H1 (cell line): ENCODE measurements around the gene MCL1. TPM values are rescaled to one million over a fixed set of nuclear protein-coding genes. Genes with fewer than 3 reads are reported as not detected.

Experiments used
- CTCF ChIA-PET: fragments of 300-600 bp; sonication (Branson Sonifier 250); formaldehyde crosslinking; loops from one replicate; lab custom pipeline; 2021; ENCODE audit not compliant: partially characterized antibody; lab: Charles Lee
- POLR2A ChIA-PET: fragments of 300-600 bp; sonication (Branson Sonifier 250); formaldehyde crosslinking; loops from one replicate; lab custom pipeline; 2021; ENCODE audit warnings: inconsistent platforms; ENCODE audit not compliant: partially characterized antibody; lab: Charles Lee
- DNase-seq, 2 experiments: peaks; one replicate each; pipeline versions ENCODE4 v3.0.0 to v3.0.0-alpha.2; 2010 to 2022; ENCODE audit warnings: low spot score in 2 of 2, low read depth in 1 of 2, mixed read lengths in 1 of 2
- FAIRE-seq: peaks from 2 replicates; lab custom pipeline; 2011; peaks lifted over from hg19 to GRCh38; lab: Jason Lieb, UNC
- H2AFZ ChIP-seq: 2 replicates; pipeline ENCODE4 v1.8.1; 2012; ENCODE audit warnings: low read length, inconsistent platforms
- H2AK5ac ChIP-seq: 2 replicates; pipeline ENCODE4 v1.6.1; 2013; ENCODE audit warnings: low read depth, low read length
- H2BK120ac ChIP-seq: replicated peaks from 2 replicates; pipeline ENCODE3; 2013; ENCODE audit warnings: low read depth, low read length, inconsistent platforms
- H2BK12ac ChIP-seq: 2 replicates; pipeline ENCODE4 v1.6.1; 2013; ENCODE audit warnings: low read depth, low read length
- H2BK15ac ChIP-seq: 2 replicates; pipeline ENCODE4 v1.6.1; 2013; ENCODE audit warnings: low read length
- H2BK20ac ChIP-seq: 2 replicates; pipeline ENCODE4 v1.6.1; 2013; ENCODE audit warnings: low read length
- H2BK5ac ChIP-seq: 2 replicates; pipeline ENCODE4 v1.6.1; 2013; ENCODE audit warnings: low read depth, low read length
- H3K14ac ChIP-seq: 2 replicates; pipeline ENCODE4 v1.6.1; 2013; ENCODE audit warnings: inconsistent platforms; ENCODE audit not compliant: insufficient read length
- H3K18ac ChIP-seq: 2 replicates; pipeline ENCODE4 v1.6.1; 2013; ENCODE audit warnings: low read length; ENCODE audit errors: extremely low read depth
- H3K23ac ChIP-seq: 2 replicates; pipeline ENCODE4 v1.6.1; 2013; ENCODE audit warnings: inconsistent platforms; ENCODE audit not compliant: insufficient read length
- H3K23me2 ChIP-seq: 2 replicates; pipeline ENCODE4 v1.6.1; 2013; ENCODE audit warnings: low read depth, low read length
- H3K27ac ChIP-seq: 2 replicates; pipeline ENCODE4 v1.6.1; 2011; ENCODE audit warnings: low read depth, low read length, inconsistent platforms
- H3K27me3 ChIP-seq, 4 experiments: replicated peaks in 1 of 4; 1 replicate in 1 of 4; 2 replicates in 3 of 4; pipeline versions ENCODE4 v1.6.1 to v1.8.1; 2011 to 2013; ENCODE audit warnings: low read length in 3 of 4, mild to moderate bottlenecking in 3 of 4, inconsistent platforms in 2 of 4, mixed read lengths in 2 of 4, moderate library complexity in 1 of 4; ENCODE audit not compliant: control insufficient read depth in 3 of 4, insufficient read depth in 3 of 4; ENCODE audit errors: extremely low read depth in 1 of 4
- H3K36me3 ChIP-seq, 4 experiments: 2 replicates each; pipeline versions ENCODE4 v1.6.1 to v1.8.1; 2011 to 2013; ENCODE audit warnings: mild to moderate bottlenecking in 4 of 4, low read length in 3 of 4, moderate library complexity in 2 of 4, control low read depth in 1 of 4, inconsistent platforms in 1 of 4; ENCODE audit not compliant: insufficient read depth in 4 of 4, control insufficient read depth in 2 of 4
- H3K4ac ChIP-seq: replicated peaks from 2 replicates; pipeline ENCODE3; 2013; ENCODE audit warnings: low read length, low read depth, mixed read lengths, inconsistent platforms; ENCODE audit not compliant: insufficient read length
- H3K4me1 ChIP-seq, 4 experiments: replicated peaks in 1 of 4; 1 replicate in 1 of 4; 2 replicates in 3 of 4; pipeline versions ENCODE4 v1.6.1 to v1.8.1; 2011 to 2013; ENCODE audit warnings: low read length in 3 of 4, inconsistent platforms in 2 of 4, mixed read lengths in 1 of 4; ENCODE audit not compliant: insufficient read depth in 4 of 4, control insufficient read depth in 3 of 4
- H3K4me2 ChIP-seq, 2 experiments: 2 replicates each; pipeline versions ENCODE4 v1.6.1 to v1.8.1; 2011 to 2013; ENCODE audit warnings: low read depth in 2 of 2, low read length in 2 of 2, control low read depth in 1 of 2, inconsistent platforms in 1 of 2, mild to moderate bottlenecking in 1 of 2; ENCODE audit not compliant: insufficient read depth in 1 of 2
- H3K4me3 ChIP-seq, 4 experiments: fragments of 200-600, 300-600 bp in 1 of 4; sonication (generic), shearing (Covaris generic), sonication (Bioruptor Twin) in 1 of 4; 2 replicates each; pipeline versions ENCODE4 v1.5.1 to v1.8.1; 2011 to 2016; ENCODE audit warnings: low read length in 4 of 4, low read depth in 3 of 4, control low read depth in 2 of 4, inconsistent platforms in 2 of 4, mild to moderate bottlenecking in 2 of 4, mixed read lengths in 1 of 4, moderate library complexity in 1 of 4; ENCODE audit not compliant: insufficient read depth in 2 of 4; ENCODE audit errors: extremely low read depth in 1 of 4
- H3K56ac ChIP-seq: replicated peaks from 2 replicates; pipeline ENCODE3; 2013; ENCODE audit warnings: low read depth, mild to moderate bottlenecking, mixed read lengths, low read length, inconsistent platforms; ENCODE audit not compliant: insufficient read length
- H3K79me1 ChIP-seq: 2 replicates; pipeline ENCODE4 v1.6.1; 2013; ENCODE audit warnings: low read depth, low read length, control low read depth
- H3K79me2 ChIP-seq, 2 experiments: 2 replicates each; pipeline versions ENCODE4 v1.6.1 to v1.8.1; 2012 to 2013; ENCODE audit warnings: low read length in 2 of 2, mild to moderate bottlenecking in 2 of 2, inconsistent platforms in 1 of 2; ENCODE audit not compliant: insufficient read depth in 2 of 2, control insufficient read depth in 1 of 2
- H3K9ac ChIP-seq, 4 experiments: replicated peaks in 1 of 4; 1 replicate in 1 of 4; 2 replicates in 3 of 4; pipeline versions ENCODE4 v1.6.1 to v1.8.1; 2011 to 2013; ENCODE audit warnings: low read depth in 3 of 4, low read length in 3 of 4, control low read depth in 2 of 4, mild to moderate bottlenecking in 2 of 4, moderate library complexity in 2 of 4, inconsistent platforms in 1 of 4; ENCODE audit errors: extremely low read depth in 1 of 4
- H3K9me3 ChIP-seq, 2 experiments: 2 replicates each; pipeline versions ENCODE4 v1.6.1 to v1.8.1; 2012 to 2013; ENCODE audit warnings: mild to moderate bottlenecking in 2 of 2, moderate library complexity in 2 of 2, control low read depth in 1 of 2, inconsistent platforms in 1 of 2, low read depth in 1 of 2, low read length in 1 of 2, mixed read lengths in 1 of 2; ENCODE audit not compliant: insufficient read depth in 2 of 2
- H4K20me1 ChIP-seq, 2 experiments: replicated peaks in 1 of 2; 2 replicates each; pipeline versions ENCODE3 to v1.8.1; 2011 to 2013; ENCODE audit warnings: inconsistent platforms in 2 of 2, low read length in 2 of 2, mild to moderate bottlenecking in 1 of 2; ENCODE audit not compliant: insufficient read depth in 2 of 2, control insufficient read depth in 1 of 2
- H4K5ac ChIP-seq: 2 replicates; pipeline ENCODE4 v1.6.1; 2013; ENCODE audit warnings: low read length, low read depth, mixed read lengths, inconsistent platforms; ENCODE audit not compliant: insufficient read length
- H4K8ac ChIP-seq: 2 replicates; pipeline ENCODE4 v1.8.0; 2013; ENCODE audit warnings: mild to moderate bottlenecking, moderate library complexity, low read length, inconsistent platforms; ENCODE audit not compliant: insufficient read depth; ENCODE audit errors: extremely low read depth
- H4K91ac ChIP-seq: replicated peaks from 2 replicates; pipeline ENCODE3; 2013; ENCODE audit warnings: low read length, mixed read lengths, inconsistent platforms; ENCODE audit not compliant: insufficient read length
- CBX8 ChIP-seq: fragments of 300-800, 300-1000 bp; sonication (generic); IDR thresholded peaks from 2 replicates; pipeline ENCODE4 v1.7.1; 2016; ENCODE audit warnings: low read depth, low read length, borderline replicate concordance
- POLR2AphosphoS5 ChIP-seq: IDR thresholded peaks from 2 replicates; pipeline ENCODE4 v1.6.1; 2011; ENCODE audit warnings: low read depth, low read length
- TAF7 ChIP-seq: optimal IDR thresholded peaks from 2 replicates; pipeline ENCODE3; 2011; ENCODE audit warnings: low read depth, mild to moderate bottlenecking, inconsistent platforms, low read length, moderate library complexity, borderline replicate concordance
- WGBS, 2 experiments: shearing (Covaris generic) in 1 of 2; methylation state at CpG; one replicate each; pipeline versions ENCODE4 v1.1.6 to v1.1.7; 2013 to 2015; ENCODE audit warnings: low lambda C conversion rate in 2 of 2, mixed read lengths in 2 of 2, inconsistent platforms in 1 of 2, low coverage in 1 of 2, missing lambda C conversion rate in 1 of 2; ENCODE audit not compliant: insufficient replicate concordance in 2 of 2, insufficient coverage in 1 of 2, insufficient read length in 1 of 2; ENCODE audit errors: extremely low coverage in 1 of 2, missing lambda C conversion rate in 1 of 2; 5-methylcytosine and 5-hydroxymethylcytosine counted together
- polyA plus RNA-seq, 7 experiments: library from polyadenylated mRNA; depleted of rRNA in 3 of 7; stranded (reverse) in 5 of 7; unstranded in 2 of 7; fragments of >200 nt in 5 of 7; fragments of 200-250 nt in 2 of 7; gene quantifications; 1 replicate in 5 of 7; 2 replicates in 1 of 7; 4 replicates in 1 of 7; pipeline versions ENCODE4 v1.2.1 to v1.2.3, GENCODE V29; 2011 to 2013; ENCODE audit warnings: missing spikeins in 2 of 7, mixed read lengths in 2 of 7
- total RNA-seq: library from RNA; stranded (reverse); fragmentation: NEBNext Ultra II Directional; extraction: Animal tissue kit (Norgen Biotek cat#: 25700); gene quantifications from 2 replicates; pipeline ENCODE4 v1.2.1, GENCODE V29; 2021

MCL1 gene
- total and polyA plus RNA-seq, 2 of the 8 experiments (the other 6 are each of a cell fraction or from before 2014, with no cell fraction given): 61.1 to 218 TPM

DNA sequence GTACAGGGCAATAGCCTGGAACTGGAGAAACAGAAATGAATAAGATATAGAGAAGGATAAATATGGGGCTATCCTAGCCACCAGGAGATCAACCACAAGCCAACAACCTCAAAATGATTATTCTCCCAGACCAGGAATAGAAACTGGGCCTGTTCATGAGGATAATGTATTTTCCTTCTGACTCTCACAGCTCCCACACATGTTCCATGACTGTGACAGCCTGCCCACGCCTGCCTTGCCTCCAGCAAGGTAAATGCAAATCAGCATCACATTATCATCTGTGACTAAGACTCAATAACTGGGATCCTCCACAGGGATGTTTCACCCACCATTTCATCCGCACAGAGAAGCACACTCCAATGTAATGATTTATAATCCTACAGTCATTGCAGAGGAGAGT lies 46.7 kb upstream of the MCL1 start:
- H3K14ac ChIP-seq: no peak overlapping the region
- peaks cover 0 to 41% of the 10 kb centered on the region in 2 experiments; a peak in 2 of 4 replicates for H3K79me2 ChIP-seq
- no peak overlapping the region for H2BK20ac ChIP-seq
- ChIA-PET POLR2A (interaction anchor here (1.0 to 43.5 kb wide), 5 partner anchors 9 to 57 kb away, joined by 3 to 1380 read pairs (median 105); partner anchors contain the start of genes ADAMTSL4 and MCL1), CTCF (interaction anchor here (0.7 to 0.8 kb wide), 3 partner anchors 11 to 489 kb away, joined by 3 read pairs; no protein-coding TSS in a partner anchor)
- H3K23ac ChIP-seq: no peak overlapping the region
- no peak overlapping the region for H3K4ac ChIP-seq
- H3K9ac ChIP-seq: no peak overlapping the region
- no peak for DNase-seq
- H3K36me3 ChIP-seq: peaks cover 22 to 48% (median 42%) of the 10 kb centered on the region in 4 experiments
- no peak for FAIRE-seq
- H2BK15ac ChIP-seq: no peak overlapping the region
- H2BK5ac ChIP-seq: no peak overlapping the region
- H3K4me2 ChIP-seq: no peak overlapping the region
- no peaks in the 10 kb centered on the region for H3K27me3 ChIP-seq
- no peak overlapping the region for H3K4me3 ChIP-seq
- H3K56ac ChIP-seq: no peak overlapping the region
- H3K9me3 ChIP-seq: no peaks in the 10 kb centered on the region
- H3K23me2 ChIP-seq: peaks cover 5% of the 10 kb centered on the region; the same call in 1 of the 2 replicates
- 0 out of 2 replicates have a peak, but pooled peaks cover 3% of the 10 kb centered on the region for H3K79me1 ChIP-seq
- no peak overlapping the region for H4K8ac ChIP-seq
- peaks cover 1 to 8% (median 6%) of the 10 kb centered on the region in 4 experiments; a peak in 4 of 7 replicates for H3K4me1 ChIP-seq
- no peak overlapping the region for H2AK5ac ChIP-seq
- H3K27ac ChIP-seq: no peak overlapping the region
- TF ChIP-seq POLR2AphosphoS5 (peak; percentile 30; the same call in 1 of the 2 replicates), CBX8 (no peak), TAF7 (no peak)
- H2BK12ac ChIP-seq: no peak overlapping the region
- no peaks in the 10 kb centered on the region for H4K20me1 ChIP-seq
- no peak overlapping the region for H4K5ac ChIP-seq
- no peak overlapping the region for H4K91ac ChIP-seq
- H2BK120ac ChIP-seq: no peak overlapping the region
- H3K18ac ChIP-seq: no peak overlapping the region
- H2AFZ ChIP-seq: no peak overlapping the region
- 86% methylated on average over 2 of the region's 2 CpGs; no CpG with 5 or more reads in 1 of the 2 experiments for WGBS, 2 experiments
